Measurements from ENCODE around the gene EHD1.
"Not testable (repeated sequence)": the region's sequence is repeated elsewhere in the genome, so short reads cannot be mapped to it uniquely, and the experiment has no call there.

EHD1 gene

GRCh38 chr11:64855596-64856304 is 22.7 kb downstream of the EHD1 start:
- no peak for DNase-seq

- peak; percentile 45 for DNase-seq
Measured at GRCh38 chr11:64854534-64855502, 23.6 kb downstream of the EHD1 start.

GRCh38 chr11:64854157-64854533 is 24.3 kb downstream of the EHD1 start:
- DNase-seq = no peak

- DNase-seq = peak; percentile 61
Measured at GRCh38 chr11:64853709-64854108, 24.7 kb downstream of the EHD1 start.

- DNase-seq = peak; percentile 50
Measured at GRCh38 chr11:64852804-64853509, 25.5 kb downstream of the EHD1 start.

GRCh38 chr11:64851831-64852351 is 26.5 kb downstream of the EHD1 start:
- DNase-seq = no peak

- DNase-seq = peak; percentile 76
Measured at GRCh38 chr11:64850979-64851567, 27.3 kb downstream of the EHD1 start.

- DNase-seq = no peak
Measured at GRCh38 chr11:64849598-64850356, 28.6 kb downstream of the EHD1 start.

- peak; percentile 49 for DNase-seq
Measured at GRCh38 chr11:64848826-64849597, 29.4 kb downstream of the EHD1 start.

GRCh38 chr11:64848214-64848825 is 30.1 kb downstream of the EHD1 start:
- no peak for DNase-seq

- DNase-seq = peak; percentile 91
Measured at GRCh38 chr11:64846998-64847666, 31.3 kb downstream of the EHD1 start.

- not testable (repeated sequence) for DNase-seq
Measured at GRCh38 chr11:64845776-64846129, 32.7 kb downstream of the EHD1 start.

- no peak for DNase-seq
Measured at GRCh38 chr11:64845129-64845775, 33.2 kb downstream of the EHD1 start.

GRCh38 chr11:64844330-64845128 is 33.9 kb downstream of the EHD1 start, which contains the start of gene CDC42BPG:
Gene CDC42BPG (minus strand): TSS chr11:64844653. CDS start chr11:64844569, 84 bp downstream.
- peak; percentile 82 for DNase-seq

- DNase-seq = no peak
Measured at GRCh38 chr11:64843686-64844329, 34.6 kb downstream of the EHD1 start.

- DNase-seq = no peak
Measured at GRCh38 chr11:64842851-64843685, 35.4 kb downstream of the EHD1 start.

- DNase-seq = no peak
Measured at GRCh38 chr11:64842366-64842759, 36.1 kb downstream of the EHD1 start.

Data from CD4-positive, alpha-beta T cell treated with Interleukin-17A for 1 hour (primary cell).